ENCODE measurements around the gene TAF11L2.

DNA sequence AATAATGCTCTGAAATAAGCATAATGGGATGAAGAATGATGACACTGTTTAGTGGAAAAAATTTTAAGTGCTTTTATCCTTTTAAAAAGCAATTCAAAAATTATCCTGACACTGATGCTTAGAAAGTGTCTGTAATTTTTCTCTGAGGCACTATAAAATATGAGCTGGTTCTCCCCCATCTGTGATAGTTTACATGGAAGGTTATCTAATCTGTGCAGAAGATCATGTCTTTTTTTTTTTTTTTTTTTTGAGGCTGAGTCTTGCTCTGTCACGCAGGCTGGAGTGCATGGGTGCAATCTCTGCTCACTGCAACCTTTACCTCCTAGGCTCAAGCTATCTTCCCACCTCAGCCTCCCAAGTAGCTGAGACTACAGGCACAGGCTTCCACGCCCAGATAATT is 15.2 kb upstream of the TAF11L2 start:
- TF ChIP-seq EZH2 (IDR thresholded peaks at IDR 0.05; ENCODE audit: insufficient read depth, poor library complexity, severe bottlenecking) (no peak), EZH2phosphoT487 (IDR thresholded peaks at IDR 0.05; ENCODE audit: insufficient read depth, low read depth) (no peak)
